Measurements from ENCODE around the gene SLC38A9.

SLC38A9 gene

DNA sequence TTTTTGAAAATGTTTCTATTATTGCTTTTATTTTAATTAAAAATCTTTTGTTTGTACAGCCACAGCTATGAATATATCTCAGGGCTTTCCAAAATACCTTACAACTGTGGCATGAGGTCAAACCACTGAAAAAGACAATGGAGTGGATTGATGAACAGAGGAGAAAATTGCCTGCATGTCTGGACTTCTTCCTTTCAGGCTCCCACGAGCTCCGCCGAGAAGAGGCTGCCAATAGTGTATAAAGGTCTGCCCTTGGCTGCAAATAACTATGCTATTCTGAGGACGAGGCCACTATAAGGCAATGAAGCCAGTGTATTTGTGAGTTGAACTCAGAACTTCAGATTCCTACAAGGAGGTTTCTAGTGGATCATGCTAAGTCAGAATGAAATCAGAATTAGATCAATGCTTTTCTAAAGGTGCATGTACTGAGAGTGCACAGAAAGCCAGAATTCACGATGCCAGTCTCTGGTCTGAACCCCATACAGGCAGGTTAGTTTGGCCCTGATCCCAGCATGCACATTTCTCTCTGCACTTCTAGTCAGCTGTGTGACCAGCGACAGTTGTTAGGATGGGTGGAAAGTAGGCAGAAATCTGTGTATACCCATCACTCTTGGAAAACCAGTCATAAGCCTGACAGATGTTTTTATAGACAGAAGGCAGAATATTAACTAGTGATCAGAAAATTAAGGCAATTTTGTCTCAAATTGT is 134.6 kb downstream of the SLC38A9 start:
- no peak for DNase-seq

DNA sequence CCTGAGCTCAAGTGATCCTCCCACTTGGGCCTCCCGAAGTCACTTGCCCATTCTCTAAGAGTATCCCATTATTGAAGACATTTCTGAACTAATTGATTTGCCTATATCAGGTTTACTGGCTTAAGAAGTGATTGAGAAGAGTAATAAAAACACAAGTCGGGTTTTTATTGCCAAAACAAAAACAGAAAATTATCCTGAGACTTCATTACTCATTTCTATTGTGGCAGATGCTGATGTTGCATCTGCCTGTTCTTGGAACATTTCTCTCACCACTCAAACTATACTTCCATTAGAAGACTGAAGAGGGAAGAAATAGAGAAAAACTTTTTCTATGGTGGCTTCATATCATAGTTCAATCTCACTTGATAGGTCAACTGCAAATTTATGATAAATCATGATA is 135.5 kb downstream of the SLC38A9 start:
- DNase-seq, result no peak
